Measurements from ENCODE around the gene PRSS2.

DNA sequence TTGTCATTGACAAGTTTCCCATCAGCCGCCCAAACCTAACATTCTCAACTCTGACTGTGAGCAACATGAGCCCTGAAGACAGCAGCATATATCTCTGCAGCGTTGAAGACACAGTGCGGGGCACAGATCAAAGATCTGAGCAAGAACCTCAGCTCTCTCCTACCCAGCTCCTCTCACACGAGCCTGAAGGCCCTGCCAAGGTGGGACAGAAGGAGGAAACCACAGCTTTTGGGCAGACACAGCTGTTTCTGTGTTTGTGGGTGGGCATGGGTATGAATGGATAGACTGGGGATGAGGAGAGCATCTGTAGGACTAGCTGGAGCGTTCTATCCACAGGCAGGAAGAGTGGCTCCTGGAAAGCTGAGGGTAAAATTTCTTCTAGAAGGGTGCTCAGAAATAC lies 30.0 kb upstream of the PRSS2 start:
- no peak for TF ChIP-seq POLR2A (IDR thresholded peaks at IDR 0.05)
- TF ChIP-seq EP300 (IDR thresholded peaks at IDR 0.05; ENCODE audit: low read depth): no peak

Data from transverse colon (tissue), 1 donor.